D721Med (cell line): ENCODE data around the gene CORO2B.

Experiments used
- DNase-seq: peaks from one replicate; pipeline ENCODE4 v3.0.0; 2011; ENCODE audit warnings: low spot score; ENCODE audit not compliant: insufficient read length
- FAIRE-seq: peaks from 2 replicates; lab custom pipeline; 2011; peaks lifted over from hg19 to GRCh38; lab: Jason Lieb, UNC
- TF ChIP-seq, protein P1 (sequence below): IDR thresholded peaks from 2 replicates; pipeline ENCODE4 v1.5.1; 2012; ENCODE audit warnings: mild to moderate bottlenecking, control low read depth; ENCODE audit not compliant: insufficient read depth; ENCODE audit errors: missing control alignments

CORO2B gene

DNA sequence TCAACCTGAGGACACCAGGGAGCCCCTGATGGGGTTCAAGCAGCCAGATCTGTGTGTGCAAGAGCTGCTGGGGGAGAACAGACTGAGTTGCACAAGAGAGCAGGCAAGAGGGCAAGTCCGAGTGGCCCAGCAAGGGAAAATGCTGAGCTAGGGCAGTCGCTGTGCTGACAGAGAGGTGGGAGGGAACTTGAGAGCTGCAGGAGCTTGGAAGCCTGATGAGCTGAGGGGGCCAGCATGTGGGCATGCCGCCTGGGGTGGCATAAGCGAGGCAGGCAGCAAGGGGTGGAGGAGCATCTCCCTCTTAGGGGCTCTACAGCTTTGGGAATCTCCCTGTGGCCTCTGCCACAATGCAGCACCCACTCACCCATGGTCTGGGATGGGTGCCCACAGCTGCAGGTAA, 4.7 kb upstream of the CORO2B start:
- DNase-seq (no peak), FAIRE-seq (no peak)
- TF ChIP-seq, protein P1, sequence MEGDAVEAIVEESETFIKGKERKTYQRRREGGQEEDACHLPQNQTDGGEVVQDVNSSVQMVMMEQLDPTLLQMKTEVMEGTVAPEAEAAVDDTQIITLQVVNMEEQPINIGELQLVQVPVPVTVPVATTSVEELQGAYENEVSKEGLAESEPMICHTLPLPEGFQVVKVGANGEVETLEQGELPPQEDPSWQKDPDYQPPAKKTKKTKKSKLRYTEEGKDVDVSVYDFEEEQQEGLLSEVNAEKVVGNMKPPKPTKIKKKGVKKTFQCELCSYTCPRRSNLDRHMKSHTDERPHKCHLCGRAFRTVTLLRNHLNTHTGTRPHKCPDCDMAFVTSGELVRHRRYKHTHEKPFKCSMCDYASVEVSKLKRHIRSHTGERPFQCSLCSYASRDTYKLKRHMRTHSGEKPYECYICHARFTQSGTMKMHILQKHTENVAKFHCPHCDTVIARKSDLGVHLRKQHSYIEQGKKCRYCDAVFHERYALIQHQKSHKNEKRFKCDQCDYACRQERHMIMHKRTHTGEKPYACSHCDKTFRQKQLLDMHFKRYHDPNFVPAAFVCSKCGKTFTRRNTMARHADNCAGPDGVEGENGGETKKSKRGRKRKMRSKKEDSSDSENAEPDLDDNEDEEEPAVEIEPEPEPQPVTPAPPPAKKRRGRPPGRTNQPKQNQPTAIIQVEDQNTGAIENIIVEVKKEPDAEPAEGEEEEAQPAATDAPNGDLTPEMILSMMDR, result no peak

DNA sequence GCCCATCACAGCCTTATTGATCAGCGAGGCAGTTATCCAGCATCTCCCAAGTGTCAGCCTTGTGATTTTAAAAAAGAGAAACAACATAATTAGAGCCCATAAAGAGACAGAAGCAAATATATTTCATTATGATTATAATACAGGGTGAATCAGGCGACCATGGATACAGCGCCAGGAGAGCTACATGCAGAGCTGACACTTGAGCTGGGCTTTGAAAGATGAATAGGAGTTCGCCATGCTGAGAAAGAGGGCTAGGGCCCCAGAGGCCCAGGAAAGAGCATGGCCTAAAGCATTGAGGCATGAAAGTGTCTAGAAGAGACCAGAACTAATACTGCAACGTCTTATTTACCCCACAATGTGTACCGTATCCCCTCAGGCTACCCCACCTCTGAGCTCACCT, 4.2 kb upstream of the CORO2B start:
- FAIRE-seq, result no peak
- no peak for DNase-seq
- TF ChIP-seq, protein P1, result no peak

DNA sequence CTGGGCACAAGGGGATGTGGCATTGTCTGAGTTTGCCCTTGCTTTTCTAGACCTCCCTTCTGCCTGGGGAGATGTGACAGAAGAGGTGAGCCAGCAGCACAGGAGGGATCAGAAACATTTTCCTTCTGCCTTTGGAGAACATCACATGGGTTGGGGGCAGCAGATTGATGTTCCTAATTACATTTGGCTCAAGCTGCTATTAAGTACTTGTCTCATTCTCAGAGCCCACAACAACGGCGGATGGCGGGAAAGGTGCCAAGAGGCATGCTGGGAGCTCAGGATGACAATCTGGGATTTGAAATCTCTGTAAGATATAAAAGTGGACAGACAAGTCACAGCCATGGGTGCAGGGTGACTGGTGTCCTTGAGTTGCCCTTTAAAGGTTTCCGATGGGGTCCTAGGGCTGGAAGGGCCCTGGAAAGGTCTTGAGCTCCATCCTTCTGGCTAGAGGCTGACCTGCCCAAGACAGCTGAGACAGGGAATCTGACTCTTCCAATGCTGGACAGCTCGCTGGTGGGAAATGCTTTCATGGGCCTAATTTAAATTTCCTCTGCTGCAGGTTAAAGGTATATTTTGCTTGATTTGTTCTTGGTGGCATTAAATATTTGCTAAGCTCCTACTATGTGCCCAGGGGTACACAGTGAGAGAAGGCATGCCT, 2.4 kb upstream of the CORO2B start:
- DNase-seq (no peak), FAIRE-seq (no peak)
- TF ChIP-seq, protein P1, result no peak

DNA sequence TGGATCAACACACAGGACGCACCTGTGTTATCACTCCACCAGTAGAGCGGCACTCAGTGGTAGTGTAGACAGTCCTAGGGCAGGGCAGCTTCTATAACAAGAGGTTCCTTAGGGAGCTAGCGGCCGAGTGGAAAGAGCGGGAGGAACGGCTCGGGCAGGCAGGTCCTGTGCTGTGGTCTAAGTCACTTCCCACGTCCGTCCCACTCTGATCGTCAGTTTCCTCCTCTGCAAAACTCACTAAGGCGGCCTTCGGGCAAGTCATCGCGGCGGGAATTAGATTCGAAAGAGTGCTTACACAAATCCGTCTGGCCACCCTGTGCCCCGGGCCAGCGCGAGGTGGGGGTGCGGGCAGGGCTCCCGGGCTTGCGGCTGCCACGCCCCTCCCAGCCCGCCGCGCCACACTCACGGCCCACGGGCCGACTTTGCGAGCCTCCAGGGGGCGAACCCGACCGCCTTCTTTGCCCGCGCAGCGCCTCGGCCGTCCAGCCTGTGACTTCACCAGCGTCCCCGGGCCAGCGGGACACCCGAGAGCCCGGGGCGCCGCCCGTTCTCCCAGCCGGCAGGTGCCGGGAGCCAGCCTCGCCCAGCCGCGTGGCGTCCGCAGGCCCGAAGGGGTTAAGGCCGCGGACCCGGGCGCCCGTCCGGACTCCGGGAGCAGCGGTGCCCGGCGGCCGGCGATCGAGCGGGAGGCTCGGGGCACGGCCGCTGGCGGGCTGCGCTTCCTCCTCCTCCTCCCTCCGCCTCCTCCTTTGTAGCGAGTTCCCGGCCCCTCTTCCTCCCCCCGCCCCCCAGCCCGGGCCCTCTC, 416 bp upstream of the CORO2B start:
- DNase-seq (no peak), FAIRE-seq (no peak)
- TF ChIP-seq, protein P1, result peak; percentile 41

DNA sequence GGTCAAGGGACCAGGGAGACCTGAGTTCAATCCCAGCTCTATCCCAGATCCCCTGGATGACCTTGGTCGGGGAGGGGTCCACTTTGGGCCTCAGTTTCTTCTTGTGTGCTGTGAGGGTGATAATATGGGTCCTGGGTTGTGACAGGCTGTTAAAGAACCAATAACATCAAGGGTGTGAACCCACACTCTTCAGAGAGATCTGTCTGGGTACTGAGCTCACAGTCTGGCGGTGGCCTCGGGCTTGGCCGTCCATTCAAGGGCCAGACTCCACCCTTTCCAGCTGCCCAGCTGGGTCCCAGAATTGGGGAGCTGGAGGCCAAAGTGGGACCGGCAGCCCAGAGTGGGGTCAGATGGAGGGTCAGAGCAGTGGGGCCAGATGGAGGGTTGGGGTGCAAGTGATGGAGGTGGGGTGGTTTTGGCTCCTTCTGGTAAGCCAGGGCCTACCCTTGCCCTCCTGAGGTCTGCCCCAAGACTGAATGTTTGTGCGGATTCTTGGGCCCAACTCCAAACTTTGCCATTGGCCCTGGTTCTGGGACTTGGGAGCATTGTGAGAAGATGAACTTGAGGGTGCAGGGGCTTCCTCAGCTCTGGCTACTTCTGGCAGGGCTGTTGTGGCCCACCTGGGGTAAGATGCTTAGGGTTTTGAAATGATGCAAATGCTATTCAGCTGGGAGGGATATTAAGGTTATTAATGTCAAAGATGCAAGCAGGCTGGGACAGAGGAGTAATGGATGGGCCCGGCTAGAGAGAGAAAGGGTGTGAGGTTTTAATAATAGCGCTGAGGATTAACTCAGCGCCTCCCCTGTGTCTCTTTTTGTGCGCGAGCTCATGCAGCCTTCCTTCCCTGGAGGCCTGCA, 1.5 kb downstream of the CORO2B start:
- no peak for FAIRE-seq
- TF ChIP-seq, protein P1, result no peak
- no peak for DNase-seq

DNA sequence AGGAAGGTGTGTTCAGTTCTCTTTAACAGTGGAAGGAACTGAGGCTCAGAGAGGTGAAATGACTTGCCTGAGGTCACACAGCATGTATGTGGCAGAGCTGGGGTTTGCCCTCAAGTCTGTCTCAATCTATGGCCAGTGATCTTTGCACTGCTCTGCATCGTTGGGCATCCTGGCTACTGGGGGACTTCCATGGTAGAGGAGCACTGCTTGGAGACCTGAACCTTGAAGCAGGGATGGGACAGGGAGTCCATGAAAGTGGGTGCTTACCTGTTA, 2.0 kb downstream of the CORO2B start:
- no peak for FAIRE-seq
- no peak for DNase-seq
- TF ChIP-seq, protein P1, result no peak
